Liver (tissue), 9 donors: ENCODE measurements around the gene LCMT1. TPM values are rescaled to one million over a fixed set of nuclear protein-coding genes. Genes with fewer than 3 reads are reported as not detected.

Source experiments
- DNase-seq: peaks from one replicate; pipeline ENCODE4 v3.0.0-alpha.2; 2017; ENCODE audit warnings: low spot score
- H3K27ac ChIP-seq, 2 donors: one replicate each; pipeline ENCODE4 v1.7.0; 2013; ENCODE audit warnings: inconsistent platforms in 2 of 2, low read length in 2 of 2, control low read depth in 1 of 2, low read depth in 1 of 2, mild to moderate bottlenecking in 1 of 2
- H3K27me3 ChIP-seq, 4 donors: one replicate each; pipeline versions ENCODE4 v1.6.1 to v1.7.0; 2013; ENCODE audit warnings: low read length in 3 of 4, inconsistent platforms in 1 of 4, mild to moderate bottlenecking in 1 of 4, moderate library complexity in 1 of 4; ENCODE audit not compliant: control insufficient read depth in 4 of 4, insufficient read depth in 4 of 4
- H3K36me3 ChIP-seq, 4 donors: one replicate each; pipeline versions ENCODE4 v1.6.1 to v1.7.0; 2013; ENCODE audit warnings: low read length in 3 of 4, mild to moderate bottlenecking in 3 of 4, low read depth in 1 of 4, moderate library complexity in 1 of 4; ENCODE audit not compliant: control insufficient read depth in 4 of 4, insufficient read depth in 3 of 4
- H3K4me1 ChIP-seq, 4 donors: one replicate each; pipeline versions ENCODE4 v1.6.1 to v1.7.0; 2013; ENCODE audit warnings: low read length in 3 of 4, mild to moderate bottlenecking in 3 of 4, moderate library complexity in 1 of 4; ENCODE audit not compliant: control insufficient read depth in 4 of 4, insufficient read depth in 4 of 4
- H3K4me3 ChIP-seq, 3 donors: one replicate each; pipeline versions ENCODE4 v1.6.1 to v1.7.0; 2013; ENCODE audit warnings: low read length in 3 of 3, control low read depth in 1 of 3, low read depth in 1 of 3, mild to moderate bottlenecking in 1 of 3
- H3K9ac ChIP-seq, 2 donors: one replicate each; pipeline ENCODE4 v1.7.0; 2013; ENCODE audit warnings: low read length in 2 of 2, mild to moderate bottlenecking in 2 of 2, moderate library complexity in 2 of 2, control low read depth in 1 of 2, low read depth in 1 of 2
- H3K9me3 ChIP-seq, 4 donors: one replicate each; pipeline versions ENCODE4 v1.6.1 to v1.7.0; 2013; ENCODE audit warnings: low read length in 3 of 4; ENCODE audit not compliant: control insufficient read depth in 4 of 4
- EGR1 ChIP-seq, 2 donors: IDR thresholded peaks; 2 replicates each; pipeline ENCODE4 v1.6.1; 2016 to 2018; ENCODE audit warnings: antibody characterized with exemption in 2 of 2, low read depth in 2 of 2
- FOXA1 ChIP-seq: IDR thresholded peaks from 2 replicates; pipeline ENCODE4 v1.6.1; 2016; ENCODE audit warnings: antibody characterized with exemption
- GABPA ChIP-seq, 2 donors: IDR thresholded peaks in 1 of 2; conservative IDR thresholded peaks in 1 of 2; 2 replicates each; pipeline ENCODE4 v1.6.1; 2016; ENCODE audit warnings: antibody characterized with exemption in 2 of 2, mild to moderate bottlenecking in 1 of 2, moderate library complexity in 1 of 2
- HNF4A ChIP-seq, 2 donors: conservative IDR thresholded peaks; 2 replicates each; pipeline ENCODE4 v1.6.1; 2016; ENCODE audit warnings: antibody characterized with exemption in 2 of 2, mild to moderate bottlenecking in 2 of 2
- HNF4G ChIP-seq: IDR thresholded peaks from 2 replicates; pipeline ENCODE4 v1.6.1; 2016; ENCODE audit warnings: antibody characterized with exemption
- JUND ChIP-seq, 2 donors: IDR thresholded peaks; 2 replicates each; pipeline ENCODE4 v1.6.1; 2016; ENCODE audit warnings: antibody characterized with exemption in 2 of 2
- NR2F2 ChIP-seq: IDR thresholded peaks from 2 replicates; pipeline ENCODE4 v1.6.1; 2016; ENCODE audit warnings: antibody characterized with exemption
- RAD21 ChIP-seq, 2 donors: IDR thresholded peaks; 2 replicates each; pipeline ENCODE4 v1.6.1; 2016; ENCODE audit warnings: antibody characterized with exemption in 2 of 2, mild to moderate bottlenecking in 2 of 2
- RXRA ChIP-seq, 2 donors: IDR thresholded peaks; 2 replicates each; pipeline ENCODE4 v1.6.1; 2017 to 2018; ENCODE audit warnings: antibody characterized with exemption in 2 of 2, mild to moderate bottlenecking in 1 of 2
- SP1 ChIP-seq: IDR thresholded peaks from 2 replicates; pipeline ENCODE4 v1.6.1; 2018; ENCODE audit warnings: antibody characterized with exemption, mild to moderate bottlenecking
- TAF1 ChIP-seq: conservative IDR thresholded peaks from 2 replicates; pipeline ENCODE4 v1.6.1; 2016; ENCODE audit warnings: antibody characterized with exemption, mild to moderate bottlenecking
- YY1 ChIP-seq: IDR thresholded peaks from 2 replicates; pipeline ENCODE4 v1.6.1; 2016; ENCODE audit warnings: antibody characterized with exemption, mild to moderate bottlenecking
- WGBS: extraction: QIAGEN DNeasy Blood & Tissue Kit; methylation state at CpG from one replicate; pipeline ENCODE4 v1.1.7; 2013; 5-methylcytosine and 5-hydroxymethylcytosine counted together
- polyA plus RNA-seq, 2 donors: library from polyadenylated mRNA; stranded (reverse) in 1 of 2; unstranded in 1 of 2; fragments of 200-250 nt in 1 of 2; fragments of >200 nt in 1 of 2; fragmentation: Nextera tagmentation in 1 of 2; extraction: Ambion mirVana in 1 of 2; gene quantifications; one replicate each; pipeline versions ENCODE4 v1.2.1 to v1.2.3, GENCODE V29; 2013 to 2015
- total RNA-seq, 2 donors: library from RNA; depleted of rRNA; stranded (reverse); fragments of >200 nt; gene quantifications; one replicate each; pipeline ENCODE4 v1.2.3, GENCODE V29; 2014
- TF ChIP-seq, protein P1 (sequence below): IDR thresholded peaks from 2 replicates; pipeline ENCODE4 v1.6.1; 2016; ENCODE audit warnings: antibody characterized with exemption
- TF ChIP-seq, protein P2 (sequence below): IDR thresholded peaks from 2 replicates; pipeline ENCODE4 v1.6.1; 2016; ENCODE audit warnings: antibody characterized with exemption, mild to moderate bottlenecking
- TF ChIP-seq, protein P3 (sequence below): fragments of 150-350 bp; IDR thresholded peaks from 2 replicates; pipeline ENCODE4 v1.5.1; 2017; ENCODE audit warnings: improper control_type of control experiment, low read depth, low read length; ENCODE audit not compliant: missing input control
- donor health status: healthy.
- donor health status: healthy.
- donor health status: healthy.
- donor health status: healthy.
- donor health status: healthy.

Gene LCMT1
- total and polyA plus RNA-seq, 4 donors = 4.8 to 8.2 (median 6.6) TPM

DNA sequence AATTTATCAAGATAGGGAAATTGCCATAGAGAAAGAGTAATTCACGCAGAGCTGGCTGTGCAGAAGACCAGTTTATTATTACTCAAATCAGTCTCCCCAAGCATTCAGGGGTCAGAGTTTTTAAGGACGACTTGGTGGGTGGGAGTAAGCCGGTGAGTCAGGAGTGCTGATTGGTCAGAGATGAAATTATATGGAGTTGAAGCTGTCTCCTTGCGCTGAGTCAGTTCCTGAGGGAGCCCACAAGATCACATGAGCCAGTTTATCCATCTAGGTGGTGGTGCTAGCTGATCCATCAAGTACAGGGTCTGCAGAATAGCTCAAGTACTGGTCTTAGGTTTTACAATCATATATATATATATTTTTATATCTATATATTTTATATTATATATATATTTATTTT lies 99.2 kb downstream of the LCMT1 start:
- WGBS = 67% methylated on average over 4 of the region's 4 CpGs

DNA sequence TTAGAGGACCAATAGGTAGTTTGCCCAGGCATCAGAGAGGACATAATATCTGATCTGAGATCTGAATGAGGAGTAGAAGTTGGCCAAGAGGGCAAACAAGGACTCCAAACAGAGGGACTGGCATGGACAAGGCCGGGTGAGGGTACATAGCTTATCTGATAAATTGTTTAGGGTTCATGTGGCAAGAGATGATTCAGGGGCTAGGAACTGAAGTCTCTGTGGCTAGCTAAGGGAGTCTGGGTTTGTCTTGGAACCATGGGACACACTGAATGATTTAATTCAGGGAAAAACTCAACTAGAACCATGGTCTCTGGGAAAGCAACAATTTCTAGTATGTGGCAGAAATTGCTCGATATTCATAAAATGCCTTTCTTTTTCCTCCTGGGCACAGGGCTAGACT lies 101.1 kb downstream of the LCMT1 start:
- Histone ChIP-seq H3K27ac (no peak overlapping the region), H3K36me3 (no peaks in the 10 kb centered on the region), H3K27me3 (no peaks in the 10 kb centered on the region), H3K9ac (no peak overlapping the region), H3K4me1 (no peaks in the 10 kb centered on the region), H3K4me3 (no peak overlapping the region), H3K9me3 (no peaks in the 10 kb centered on the region)
- TF ChIP-seq TAF1 (no peak), RAD21 (IDR thresholded peaks at IDR 0.05) (no peak)
- DNase-seq = no peak
- 96% methylated on average over 2 of the region's 2 CpGs for WGBS

More for the DNA sequence above, 99.2 kb downstream of the LCMT1 start:
- Histone ChIP-seq H3K4me1 (peaks cover 0 to 4% (median 0%) of the 10 kb centered on the region in 4 donors), H3K27me3 (no peaks in the 10 kb centered on the region), H3K36me3 (no peaks in the 10 kb centered on the region), H3K4me3 (no peak overlapping the region), H3K9me3 (no peaks in the 10 kb centered on the region), H3K9ac (no peak overlapping the region), H3K27ac (no peak overlapping the region)
- no peak for DNase-seq
- TF ChIP-seq, protein P1, sequence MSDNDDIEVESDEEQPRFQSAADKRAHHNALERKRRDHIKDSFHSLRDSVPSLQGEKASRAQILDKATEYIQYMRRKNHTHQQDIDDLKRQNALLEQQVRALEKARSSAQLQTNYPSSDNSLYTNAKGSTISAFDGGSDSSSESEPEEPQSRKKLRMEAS = no peak
- TF ChIP-seq HNF4G (no peak), HNF4A (conservative IDR thresholded peaks at IDR 0.05) (no peak), YY1 (no peak), EGR1 (IDR thresholded peaks at IDR 0.05; ENCODE audit: low read depth in 2 of 2) (no peak), RAD21 (IDR thresholded peaks at IDR 0.05) (no peak), FOXA1 (no peak), TAF1 (no peak), RXRA (IDR thresholded peaks at IDR 0.05) (no peak), NR2F2 (no peak), JUND (IDR thresholded peaks at IDR 0.05) (no peak)
- TF ChIP-seq, protein P2, sequence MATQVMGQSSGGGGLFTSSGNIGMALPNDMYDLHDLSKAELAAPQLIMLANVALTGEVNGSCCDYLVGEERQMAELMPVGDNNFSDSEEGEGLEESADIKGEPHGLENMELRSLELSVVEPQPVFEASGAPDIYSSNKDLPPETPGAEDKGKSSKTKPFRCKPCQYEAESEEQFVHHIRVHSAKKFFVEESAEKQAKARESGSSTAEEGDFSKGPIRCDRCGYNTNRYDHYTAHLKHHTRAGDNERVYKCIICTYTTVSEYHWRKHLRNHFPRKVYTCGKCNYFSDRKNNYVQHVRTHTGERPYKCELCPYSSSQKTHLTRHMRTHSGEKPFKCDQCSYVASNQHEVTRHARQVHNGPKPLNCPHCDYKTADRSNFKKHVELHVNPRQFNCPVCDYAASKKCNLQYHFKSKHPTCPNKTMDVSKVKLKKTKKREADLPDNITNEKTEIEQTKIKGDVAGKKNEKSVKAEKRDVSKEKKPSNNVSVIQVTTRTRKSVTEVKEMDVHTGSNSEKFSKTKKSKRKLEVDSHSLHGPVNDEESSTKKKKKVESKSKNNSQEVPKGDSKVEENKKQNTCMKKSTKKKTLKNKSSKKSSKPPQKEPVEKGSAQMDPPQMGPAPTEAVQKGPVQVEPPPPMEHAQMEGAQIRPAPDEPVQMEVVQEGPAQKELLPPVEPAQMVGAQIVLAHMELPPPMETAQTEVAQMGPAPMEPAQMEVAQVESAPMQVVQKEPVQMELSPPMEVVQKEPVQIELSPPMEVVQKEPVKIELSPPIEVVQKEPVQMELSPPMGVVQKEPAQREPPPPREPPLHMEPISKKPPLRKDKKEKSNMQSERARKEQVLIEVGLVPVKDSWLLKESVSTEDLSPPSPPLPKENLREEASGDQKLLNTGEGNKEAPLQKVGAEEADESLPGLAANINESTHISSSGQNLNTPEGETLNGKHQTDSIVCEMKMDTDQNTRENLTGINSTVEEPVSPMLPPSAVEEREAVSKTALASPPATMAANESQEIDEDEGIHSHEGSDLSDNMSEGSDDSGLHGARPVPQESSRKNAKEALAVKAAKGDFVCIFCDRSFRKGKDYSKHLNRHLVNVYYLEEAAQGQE = no peak

DNA sequence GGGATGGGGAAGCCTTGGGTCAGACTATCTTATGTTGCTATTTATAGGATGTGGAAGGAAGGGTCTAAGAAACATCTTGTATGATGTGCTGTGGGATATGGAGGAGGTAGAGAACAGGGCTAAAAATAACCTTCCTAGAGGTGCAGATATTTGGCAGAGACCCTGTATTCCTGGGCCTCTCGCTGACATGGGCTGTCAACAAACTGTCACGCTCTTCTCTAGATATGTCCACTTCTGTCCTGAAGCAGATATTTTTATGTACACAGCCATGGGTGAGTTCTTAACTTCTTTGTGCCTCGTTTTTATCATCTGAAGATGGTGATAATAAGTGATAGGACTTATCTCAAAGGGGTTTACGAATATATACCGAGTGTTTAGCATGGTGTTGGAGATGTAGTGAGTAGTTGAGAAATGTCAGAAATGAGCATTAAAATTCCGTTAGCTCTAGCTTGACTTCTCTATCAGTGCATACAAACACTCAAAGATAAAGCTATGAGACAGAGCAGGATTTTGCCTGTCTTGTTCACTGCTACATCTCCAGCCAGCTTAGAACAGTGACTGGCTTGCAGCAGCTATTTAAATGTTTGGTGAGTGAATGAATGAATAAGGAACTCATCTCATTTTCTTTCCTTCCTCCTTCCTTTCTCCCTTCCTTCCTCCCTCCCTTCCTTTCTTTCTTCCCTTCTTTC lies 102.3 kb downstream of the LCMT1 start:
- Histone ChIP-seq H3K9ac (no peak overlapping the region), H3K4me1 (peaks cover 0 to 2% (median 0%) of the 10 kb centered on the region in 4 donors), H3K36me3 (no peaks in the 10 kb centered on the region), H3K9me3 (no peaks in the 10 kb centered on the region), H3K27me3 (no peaks in the 10 kb centered on the region), H3K27ac (no peak overlapping the region), H3K4me3 (no peak overlapping the region)
- DNase-seq = no peak
- WGBS = 51% methylated on average over 6 of the region's 6 CpGs
- TF ChIP-seq EGR1 (IDR thresholded peaks at IDR 0.05; ENCODE audit: low read depth in 2 of 2) (no peak), HNF4A (conservative IDR thresholded peaks at IDR 0.05) (no peak), GABPA (IDR thresholded peaks at IDR 0.05 in 1 of 2, conservative IDR thresholded peaks at IDR 0.05 in 1 of 2) (no peak), TAF1 (no peak), SP1 (no peak), YY1 (no peak)
- TF ChIP-seq, protein P3, sequence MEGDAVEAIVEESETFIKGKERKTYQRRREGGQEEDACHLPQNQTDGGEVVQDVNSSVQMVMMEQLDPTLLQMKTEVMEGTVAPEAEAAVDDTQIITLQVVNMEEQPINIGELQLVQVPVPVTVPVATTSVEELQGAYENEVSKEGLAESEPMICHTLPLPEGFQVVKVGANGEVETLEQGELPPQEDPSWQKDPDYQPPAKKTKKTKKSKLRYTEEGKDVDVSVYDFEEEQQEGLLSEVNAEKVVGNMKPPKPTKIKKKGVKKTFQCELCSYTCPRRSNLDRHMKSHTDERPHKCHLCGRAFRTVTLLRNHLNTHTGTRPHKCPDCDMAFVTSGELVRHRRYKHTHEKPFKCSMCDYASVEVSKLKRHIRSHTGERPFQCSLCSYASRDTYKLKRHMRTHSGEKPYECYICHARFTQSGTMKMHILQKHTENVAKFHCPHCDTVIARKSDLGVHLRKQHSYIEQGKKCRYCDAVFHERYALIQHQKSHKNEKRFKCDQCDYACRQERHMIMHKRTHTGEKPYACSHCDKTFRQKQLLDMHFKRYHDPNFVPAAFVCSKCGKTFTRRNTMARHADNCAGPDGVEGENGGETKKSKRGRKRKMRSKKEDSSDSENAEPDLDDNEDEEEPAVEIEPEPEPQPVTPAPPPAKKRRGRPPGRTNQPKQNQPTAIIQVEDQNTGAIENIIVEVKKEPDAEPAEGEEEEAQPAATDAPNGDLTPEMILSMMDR = no peak
- TF ChIP-seq, protein P2 = no peak
